CD14-positive monocyte (primary cell): Measurements from ENCODE around the gene HHIPL1. TPM values are rescaled to one million over a fixed set of nuclear protein-coding genes. Genes with fewer than 3 reads are reported as not detected.

Source experiments
- DNase-seq, 3 donors: peaks; one replicate each; pipeline ENCODE4 v3.0.0-alpha.2; 2011 to 2022
- H2AFZ ChIP-seq: 2 replicates; pipeline ENCODE4 v1.6.0; 2012; ENCODE audit warnings: mild to moderate bottlenecking, low read depth, low read length, inconsistent platforms; ENCODE audit not compliant: insufficient read depth, poor library complexity, severe bottlenecking
- H3K27ac ChIP-seq, 2 donors: 1 replicate in 1 of 2; 2 replicates in 1 of 2; pipeline ENCODE4 v1.5.1; 2012 to 2013; ENCODE audit warnings: low read length in 2 of 2, control low read depth in 1 of 2, inconsistent platforms in 1 of 2, low read depth in 1 of 2, mild to moderate bottlenecking in 1 of 2
- H3K27me3 ChIP-seq, 2 donors: one replicate each; pipeline versions ENCODE4 v1.6.0 to v1.6.1; 2011 to 2013; ENCODE audit warnings: low read length in 2 of 2; ENCODE audit not compliant: control insufficient read depth in 2 of 2, insufficient read depth in 2 of 2
- H3K36me3 ChIP-seq, 2 donors: replicated peaks in 1 of 2; 1 replicate in 1 of 2; 2 replicates in 1 of 2; pipeline versions ENCODE4 v1.5.1 to v1.6.1; 2012 to 2013; ENCODE audit warnings: low read length in 2 of 2, control low read depth in 1 of 2, inconsistent platforms in 1 of 2, mild to moderate bottlenecking in 1 of 2; ENCODE audit not compliant: insufficient read depth in 2 of 2, control insufficient read depth in 1 of 2
- H3K4me1 ChIP-seq, 2 donors: 1 replicate in 1 of 2; 2 replicates in 1 of 2; pipeline versions ENCODE4 v1.5.1 to v1.6.1; 2012 to 2013; ENCODE audit warnings: low read length in 2 of 2, control low read depth in 1 of 2, inconsistent platforms in 1 of 2, mild to moderate bottlenecking in 1 of 2, moderate library complexity in 1 of 2; ENCODE audit not compliant: insufficient read depth in 2 of 2, control insufficient read depth in 1 of 2
- H3K4me2 ChIP-seq: replicated peaks from 2 replicates; pipeline ENCODE3; 2012; ENCODE audit warnings: low read length, moderate library complexity, mild to moderate bottlenecking; ENCODE audit not compliant: poor library complexity, severe bottlenecking; ENCODE audit errors: extremely low read depth
- H3K4me3 ChIP-seq, 3 experiments: fragments of 200-600 bp in 1 of 3; sonication (generic) in 1 of 3; replicated peaks in 1 of 3; 1 replicate in 2 of 3; 2 replicates in 1 of 3; pipeline ENCODE4 v1.5.1; 2011 to 2013; ENCODE audit warnings: low read length in 3 of 3, mild to moderate bottlenecking in 3 of 3, control low read depth in 2 of 3, low read depth in 2 of 3, inconsistent platforms in 1 of 3, moderate library complexity in 1 of 3
- H3K79me2 ChIP-seq: 2 replicates; pipeline ENCODE4 v1.6.0; 2012; ENCODE audit warnings: mild to moderate bottlenecking, control low read depth, inconsistent platforms, low read length, moderate library complexity; ENCODE audit not compliant: insufficient read depth
- H3K9ac ChIP-seq: 2 replicates; pipeline ENCODE4 v1.6.0; 2017; ENCODE audit warnings: low read length, mild to moderate bottlenecking; ENCODE audit not compliant: insufficient read depth, poor library complexity, severe bottlenecking
- H3K9me3 ChIP-seq, 2 donors: replicated peaks in 1 of 2; 1 replicate in 1 of 2; 2 replicates in 1 of 2; pipeline versions ENCODE4 v1.5.1 to v1.6.1; 2012 to 2013; ENCODE audit warnings: low read length in 2 of 2, control low read depth in 1 of 2; ENCODE audit not compliant: control insufficient read depth in 1 of 2, insufficient read depth in 1 of 2
- H4K20me1 ChIP-seq: 2 replicates; pipeline ENCODE4 v1.6.0; 2012; ENCODE audit warnings: mild to moderate bottlenecking, low read length, control low read depth, moderate library complexity; ENCODE audit not compliant: insufficient read depth
- H3K27ac Mint-ChIP-seq, 7 donors: one replicate each; pipeline ENCODE4 v1.8.0; 2020; ENCODE audit warnings: mild to moderate bottlenecking in 7 of 7, mixed read lengths in 7 of 7, moderate library complexity in 6 of 7, inconsistent platforms in 2 of 7
- H3K27me3 Mint-ChIP-seq, 3 donors: one replicate each; pipeline ENCODE4 v1.8.0; 2021 to 2022; ENCODE audit warnings: low read depth in 3 of 3, mild to moderate bottlenecking in 3 of 3, mixed read lengths in 3 of 3, moderate library complexity in 3 of 3, inconsistent platforms in 1 of 3
- H3K36me3 Mint-ChIP-seq, 2 donors: one replicate each; pipeline ENCODE4 v1.8.0; 2020; ENCODE audit warnings: mixed read lengths in 2 of 2, inconsistent platforms in 1 of 2, mild to moderate bottlenecking in 1 of 2
- H3K4me1 Mint-ChIP-seq: one replicate; pipeline ENCODE4 v1.8.0; 2020; ENCODE audit warnings: mild to moderate bottlenecking, mixed read lengths
- H3K4me3 Mint-ChIP-seq, 2 donors: one replicate each; pipeline ENCODE4 v1.8.0; 2020; ENCODE audit warnings: mild to moderate bottlenecking in 2 of 2, mixed read lengths in 2 of 2, moderate library complexity in 1 of 2
- H3K9me3 Mint-ChIP-seq, 7 donors: one replicate each; pipeline ENCODE4 v1.8.0; 2020 to 2022; ENCODE audit warnings: mixed read lengths in 7 of 7, mild to moderate bottlenecking in 6 of 7, moderate library complexity in 6 of 7, inconsistent platforms in 2 of 7
- CTCF ChIP-seq: fragments of 200-600 bp; IDR thresholded peaks from one replicate; pipeline ENCODE4 v1.8.0; 2022; ENCODE audit warnings: antibody characterized with exemption, mild to moderate bottlenecking
- WGBS: methylation state at CpG from one replicate; pipeline ENCODE4 v1.1.5; 2013; ENCODE audit warnings: missing lambda C conversion rate; ENCODE audit not compliant: insufficient coverage; 5-methylcytosine and 5-hydroxymethylcytosine counted together
- intact Hi-C, 2 donors: fragments of 100-400 bp; cut with micrococcal nuclease; formaldehyde crosslinking; loops; one replicate each; pipeline versions ENCODE4 v1.15.0 to v1.15.1; 2023
- polyA plus RNA-seq, 3 donors: library from polyadenylated mRNA; depleted of rRNA in 1 of 3; unstranded in 2 of 3; stranded (reverse) in 1 of 3; fragments of 300-500 nt in 2 of 3; fragments of >200 nt in 1 of 3; fragmentation: Illumina TruSeq in 2 of 3; gene quantifications; 1 replicate in 2 of 3; 2 replicates in 1 of 3; pipeline ENCODE4 v1.2.3, GENCODE V29; 2012 to 2021

The HHIPL1 gene
- polyA plus RNA-seq, 3 donors = 0.09 TPM; not detected in 2

- Histone ChIP-seq H3K27ac (no peak overlapping the region), H3K27me3 (peaks cover 0 to 6% of the 10 kb centered on the region in 2 donors), H3K9ac (no peak overlapping the region), H3K9me3 (peaks cover 0 to 3% of the 10 kb centered on the region in 2 donors), H2AFZ (no peak overlapping the region), H3K4me1 (peaks cover 10 to 12% of the 10 kb centered on the region in 2 donors), H3K79me2 (no peaks in the 10 kb centered on the region), H3K4me3 (no peak overlapping the region), H3K4me2 (no peak overlapping the region), H3K36me3 (no peaks in the 10 kb centered on the region), H4K20me1 (no peaks in the 10 kb centered on the region)
- no peak for TF ChIP-seq CTCF
- peaks cover 18 to 21% (median 20%) of the 10 kb centered on the region in 3 donors for H3K27me3 Mint-ChIP-seq
- no peaks in the 10 kb centered on the region for H3K36me3 Mint-ChIP-seq
- peaks cover 0 to 11% (median under 1%) of the 10 kb centered on the region in 7 donors for H3K9me3 Mint-ChIP-seq
- WGBS = 88% methylated on average over 10 of the region's 14 CpGs
- DNase-seq = no peak
- intact Hi-C loops = no loop called here
- peaks cover 10% of the 10 kb centered on the region for H3K4me1 Mint-ChIP-seq
- no peak overlapping the region for H3K27ac Mint-ChIP-seq
- H3K4me3 Mint-ChIP-seq = no peak overlapping the region
Measured at GRCh38 chr14:99670361-99671234, 25.7 kb downstream of the HHIPL1 start.

- no peak for DNase-seq
- H3K27ac Mint-ChIP-seq = no peak overlapping the region
- peaks cover 24 to 30% (median 26%) of the 10 kb centered on the region in 3 donors for H3K27me3 Mint-ChIP-seq
Measured at GRCh38 chr14:99671235-99672224, 26.6 kb downstream of the HHIPL1 start.

More at GRCh38 chr14:99671235-99672224, 26.6 kb downstream of the HHIPL1 start:
- Histone ChIP-seq H3K27me3 (peaks cover 0 to 11% of the 10 kb centered on the region in 2 donors), H3K4me1 (peaks cover 10 to 12% of the 10 kb centered on the region in 2 donors), H3K27ac (no peak overlapping the region), H3K9me3 (peaks cover 0 to 5% of the 10 kb centered on the region in 2 donors), H3K4me3 (no peak overlapping the region), H3K9ac (no peak overlapping the region), H3K4me2 (no peak overlapping the region), H3K36me3 (no peaks in the 10 kb centered on the region), H3K79me2 (no peaks in the 10 kb centered on the region), H4K20me1 (no peaks in the 10 kb centered on the region), H2AFZ (no peak overlapping the region)
- TF ChIP-seq CTCF = no peak
- intact Hi-C loops = no loop called here
- Mint-ChIP-seq H3K4me1 (peaks cover 10% of the 10 kb centered on the region), H3K4me3 (peak overlapping the region in 1 of 2 donors; percentile 2), H3K9me3 (peaks cover 0 to 12% (median 2%) of the 10 kb centered on the region in 7 donors), H3K36me3 (no peaks in the 10 kb centered on the region)
- 89% methylated on average over 17 of the region's 20 CpGs for WGBS
